DOHH2 (cell line): ENCODE results near the gene NOL3.

Experiments
- H3F3A ChIP-seq: fragments of 200-600 bp; sonication (generic), shearing (Covaris generic); 2 replicates; pipeline ENCODE4 v1.6.0; 2016; ENCODE audit warnings: antibody characterized with exemption, mild to moderate bottlenecking; ENCODE audit not compliant: control insufficient read depth, insufficient read depth
- H3K27ac ChIP-seq: fragments of 200-600 bp; sonication (generic); 2 replicates; pipeline ENCODE4 v1.5.1; 2014; ENCODE audit warnings: low read depth, mild to moderate bottlenecking, low read length, moderate library complexity
- H3K27me3 ChIP-seq: fragments of 200-600 bp; sonication (generic); 2 replicates; pipeline ENCODE4 v1.6.1; 2014; ENCODE audit warnings: mild to moderate bottlenecking, low read length, mixed read lengths; ENCODE audit not compliant: control insufficient read depth
- H3K36me3 ChIP-seq: fragments of 200-600 bp; sonication (generic); 2 replicates; pipeline ENCODE4 v1.6.1; 2014; ENCODE audit warnings: mild to moderate bottlenecking, low read length, moderate library complexity, mixed read lengths; ENCODE audit not compliant: control insufficient read depth
- H3K4me1 ChIP-seq: fragments of 200-600 bp; sonication (generic); 2 replicates; pipeline ENCODE4 v1.6.1; 2014; ENCODE audit warnings: mild to moderate bottlenecking, low read length, mixed read lengths; ENCODE audit not compliant: control insufficient read depth
- H3K4me2 ChIP-seq: fragments of 200-600 bp; sonication (generic); 2 replicates; pipeline ENCODE4 v1.6.0; 2014; ENCODE audit warnings: mild to moderate bottlenecking, low read length, moderate library complexity
- H3K4me3 ChIP-seq: fragments of 200-600 bp; sonication (generic); 2 replicates; pipeline ENCODE4 v1.5.1; 2014; ENCODE audit warnings: mild to moderate bottlenecking, low read length, mixed read lengths
- H3K79me2 ChIP-seq: fragments of 200-600 bp; sonication (generic); 2 replicates; pipeline ENCODE4 v1.6.1; 2014; ENCODE audit warnings: mild to moderate bottlenecking, low read length, mixed read lengths; ENCODE audit not compliant: control insufficient read depth
- H3K9me2 ChIP-seq: fragments of 200-600 bp; sonication (generic); replicated peaks from 2 replicates; pipeline ENCODE4 v1.6.1; 2014; ENCODE audit warnings: mild to moderate bottlenecking, low read length, mixed read lengths; ENCODE audit not compliant: control insufficient read depth
- H3K9me3 ChIP-seq: fragments of 200-600 bp; sonication (generic); 2 replicates; pipeline ENCODE4 v1.6.1; 2014; ENCODE audit warnings: antibody characterized with exemption, low read length, mixed read lengths; ENCODE audit not compliant: control insufficient read depth, insufficient read depth
- H4K20me1 ChIP-seq: fragments of 200-600 bp; sonication (generic); 2 replicates; pipeline ENCODE4 v1.6.0; 2014; ENCODE audit warnings: low read depth, mild to moderate bottlenecking, antibody characterized with exemption, low read length, moderate library complexity; ENCODE audit not compliant: control insufficient read depth, insufficient read depth
- CTCF ChIP-seq: fragments of 200-600 bp; sonication (generic); IDR thresholded peaks from one replicate; pipeline ENCODE4 v1.5.1; 2014; ENCODE audit warnings: antibody characterized with exemption, mild to moderate bottlenecking, low read depth, low read length; ENCODE audit not compliant: poor library complexity, severe bottlenecking
- EZH2phosphoT487 ChIP-seq: fragments of 200-600 bp; sonication (generic); IDR thresholded peaks from 2 replicates; pipeline ENCODE4 v1.6.1; 2017; ENCODE audit warnings: borderline replicate concordance, mild to moderate bottlenecking, antibody characterized with exemption, low read length, moderate library complexity, mixed read lengths

The NOL3 gene

DNA sequence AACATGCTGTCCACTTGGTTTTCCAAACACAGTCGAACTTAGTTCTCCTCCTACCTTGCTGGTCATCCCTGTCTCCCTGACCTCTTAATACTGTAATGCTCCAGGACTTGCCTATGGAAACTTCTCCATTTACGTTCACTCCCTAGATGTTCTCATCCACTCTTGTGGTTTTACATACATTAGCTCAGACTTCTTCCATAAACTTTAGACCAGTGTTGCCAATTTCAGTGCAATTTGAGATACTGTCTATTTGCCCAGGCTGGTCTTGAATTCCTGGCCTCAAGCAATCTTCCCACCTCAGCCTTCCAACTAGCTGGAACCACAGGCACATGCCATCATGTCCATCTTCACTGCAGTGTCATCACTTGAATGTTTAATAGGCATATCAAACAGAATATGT, 11.9 kb downstream of the NOL3 start:
- Histone ChIP-seq H3F3A (no peaks in the 10 kb centered on the region), H3K27ac (no peak overlapping the region), H3K4me2 (peak overlapping the region; percentile 98), H3K9me2 (no peaks in the 10 kb centered on the region), H3K4me1 (peaks cover 39% of the 10 kb centered on the region), H4K20me1 (peaks cover 7% of the 10 kb centered on the region; the same call in 1 of the 2 replicates), H3K79me2 (0 out of 2 replicates have a peak, but pooled peaks cover 8% of the 10 kb centered on the region), H3K36me3 (no peaks in the 10 kb centered on the region), H3K4me3 (peak overlapping the region; percentile 88), H3K9me3 (no peaks in the 10 kb centered on the region), H3K27me3 (peaks cover 37% of the 10 kb centered on the region)
- TF ChIP-seq EZH2phosphoT487 = no peak
- no peak for TF ChIP-seq CTCF

GRCh38 chr16:67183284-67183626, 12.9 kb downstream of the NOL3 start:
- H3K9me2 ChIP-seq = no peaks in the 10 kb centered on the region
- H3F3A ChIP-seq = no peaks in the 10 kb centered on the region
- H3K9me3 ChIP-seq = no peaks in the 10 kb centered on the region
- peaks cover 36% of the 10 kb centered on the region for H3K4me1 ChIP-seq
- H3K79me2 ChIP-seq = 0 out of 2 replicates have a peak, but pooled peaks cover 8% of the 10 kb centered on the region
- peak overlapping the region; percentile 98 for H3K4me2 ChIP-seq
- peaks cover 30% of the 10 kb centered on the region for H3K27me3 ChIP-seq
- H3K27ac ChIP-seq = no peak overlapping the region; the same call in 1 of the 2 replicates
- peaks cover 7% of the 10 kb centered on the region; the same call in 1 of the 2 replicates for H4K20me1 ChIP-seq
- TF ChIP-seq CTCF (no peak), EZH2phosphoT487 (no peak)
- peak overlapping the region; percentile 88 for H3K4me3 ChIP-seq
- no peaks in the 10 kb centered on the region for H3K36me3 ChIP-seq

GRCh38 chr16:67183627-67184452, 13.5 kb downstream of the NOL3 start, which contains the start of gene MATCAP1:
Gene MATCAP1 (minus strand): TSS chr16:67183963. CDS start chr16:67180610, 3,353 bp downstream.
- Histone ChIP-seq H3K27ac (peak within 1 kb of the TSS; percentile 55), H3K27me3 (peaks cover 24% of the 10 kb centered on the region), H3K9me3 (no peaks in the 10 kb centered on the region), H3F3A (no peaks in the 10 kb centered on the region), H3K4me3 (peak within 1 kb of the TSS; percentile 88), H3K4me2 (peak within 1 kb of the TSS; percentile 98), H3K4me1 (peaks cover 30% of the 10 kb centered on the region), H3K79me2 (0 out of 2 replicates have a peak, but pooled peaks cover 8% of the 10 kb centered on the region), H4K20me1 (peaks cover 5% of the 10 kb centered on the region; the same call in 1 of the 2 replicates), H3K36me3 (no peaks in the 10 kb centered on the region), H3K9me2 (no peaks in the 10 kb centered on the region)
- TF ChIP-seq CTCF (peak; percentile 10), EZH2phosphoT487 (no peak)
